GM21360 (cell line): ENCODE measurements around the gene CTIF.
"Not testable (repeated sequence)": the region's sequence is repeated elsewhere in the genome, so short reads cannot be mapped to it uniquely, and the experiment has no call there.

ENCODE experiments used
- ATAC-seq: cut with Tn5 transposase; IDR thresholded peaks from one replicate; pipeline ENCODE4 v1.9.1; 2021; ENCODE audit warnings: mild to moderate bottlenecking, moderate library complexity; ENCODE audit not compliant: unreplicated experiment

Gene CTIF

DNA sequence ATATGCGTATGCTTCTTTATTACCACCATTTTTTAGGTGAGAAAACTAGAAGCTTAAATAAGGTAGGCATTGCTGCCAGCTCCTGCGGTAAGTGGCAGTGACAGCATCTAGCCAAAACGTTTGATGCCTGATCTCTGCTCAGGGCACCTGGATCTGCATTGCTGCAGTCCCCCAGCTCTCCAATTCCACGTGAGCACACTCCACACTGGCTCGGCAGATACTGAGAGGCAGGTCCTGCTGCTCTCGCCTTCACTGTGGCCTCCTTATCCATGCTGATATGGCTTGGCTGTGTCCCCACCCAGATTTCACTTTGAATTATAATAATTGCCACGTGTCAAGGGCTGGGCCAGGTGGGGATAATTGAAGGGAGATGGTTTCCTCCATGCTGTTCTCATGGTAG lies 160.9 kb downstream of the CTIF start:
- ATAC-seq = no peak

GRCh38 chr18:48700446-48700845 lies 161.6 kb downstream of the CTIF start:
- no peak for ATAC-seq

GRCh38 chr18:48702346-48703027 lies 163.7 kb downstream of the CTIF start:
- ATAC-seq = no peak

DNA sequence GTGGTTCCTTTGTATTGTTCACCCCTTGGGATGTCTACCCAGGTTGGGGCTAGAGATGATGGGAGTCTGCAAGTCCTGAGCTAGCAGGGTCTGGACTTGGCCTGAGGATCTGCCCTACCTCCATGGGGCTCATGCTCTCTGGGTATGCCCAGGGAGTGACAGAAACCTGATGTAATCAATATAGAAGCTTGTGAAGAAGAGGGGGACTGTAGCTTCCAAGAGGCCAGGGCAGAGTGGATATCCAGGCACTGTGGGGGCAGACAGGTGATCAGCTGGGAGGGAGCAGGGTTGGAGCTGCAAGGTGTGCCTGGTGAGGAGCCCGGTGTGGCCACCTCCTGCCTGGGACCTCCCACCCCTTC lies 164.2 kb downstream of the CTIF start:
- no peak for ATAC-seq

DNA sequence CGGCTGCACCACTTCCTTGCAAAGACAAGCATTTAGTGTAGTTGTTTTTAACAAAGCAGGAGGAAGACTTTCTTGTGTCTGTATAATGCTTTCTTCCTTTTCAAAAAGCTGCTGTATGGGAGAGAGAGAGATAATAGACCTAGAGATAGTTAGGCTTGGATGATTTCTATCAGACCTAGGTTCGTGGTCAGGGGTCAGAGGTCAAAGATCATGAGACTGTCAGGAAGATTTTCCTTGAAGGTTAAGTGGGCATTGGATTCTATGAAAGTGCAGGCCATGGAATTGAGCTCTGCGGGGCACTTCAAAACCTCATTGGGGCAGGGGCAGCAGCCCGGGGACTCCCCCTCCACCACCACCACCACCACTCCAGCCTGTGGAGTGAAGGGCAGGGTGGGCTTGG lies 164.6 kb downstream of the CTIF start:
- no peak for ATAC-seq

DNA sequence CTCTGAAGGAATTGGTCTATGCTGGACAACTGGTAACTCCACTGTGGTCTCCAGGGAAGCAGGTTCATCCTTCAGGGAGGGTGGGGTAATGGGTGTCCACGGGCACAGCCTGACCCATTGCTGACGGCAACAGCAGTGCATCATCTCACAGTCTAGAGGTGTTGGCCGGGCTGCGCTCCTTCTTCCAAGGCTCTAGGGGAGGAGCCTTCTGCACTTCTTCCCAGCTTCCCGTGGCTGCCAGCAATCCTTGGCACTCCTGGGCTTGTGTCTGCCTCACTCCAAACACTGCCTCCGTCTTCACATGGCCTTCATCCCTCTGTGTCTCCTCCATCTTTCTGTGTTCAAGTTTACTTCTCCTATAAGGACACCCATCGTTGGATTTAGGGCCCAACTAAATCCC lies 166.2 kb downstream of the CTIF start:
- no peak for ATAC-seq

GRCh38 chr18:48705531-48705930 lies 166.7 kb downstream of the CTIF start:
- no peak for ATAC-seq

DNA sequence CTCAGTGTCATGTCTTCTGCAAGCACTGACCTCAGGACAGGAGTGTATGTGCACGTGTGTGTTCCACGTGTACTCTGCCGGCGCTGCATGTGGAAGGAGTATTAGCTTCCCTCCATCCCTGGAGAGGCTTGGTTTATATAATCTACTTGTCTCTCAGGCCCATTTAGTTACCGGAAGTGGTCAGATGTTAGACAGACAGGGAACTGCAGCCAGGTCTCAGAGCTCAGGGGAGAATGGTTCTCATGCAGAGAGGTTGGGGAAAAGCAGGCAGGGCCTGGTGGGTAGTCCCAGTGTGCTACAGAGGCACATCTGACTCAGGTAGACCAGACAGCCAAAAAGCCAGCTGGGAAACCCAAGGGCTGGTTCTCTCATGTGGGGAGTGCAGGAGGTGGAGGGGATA lies 167.9 kb downstream of the CTIF start:
- no peak for ATAC-seq

DNA sequence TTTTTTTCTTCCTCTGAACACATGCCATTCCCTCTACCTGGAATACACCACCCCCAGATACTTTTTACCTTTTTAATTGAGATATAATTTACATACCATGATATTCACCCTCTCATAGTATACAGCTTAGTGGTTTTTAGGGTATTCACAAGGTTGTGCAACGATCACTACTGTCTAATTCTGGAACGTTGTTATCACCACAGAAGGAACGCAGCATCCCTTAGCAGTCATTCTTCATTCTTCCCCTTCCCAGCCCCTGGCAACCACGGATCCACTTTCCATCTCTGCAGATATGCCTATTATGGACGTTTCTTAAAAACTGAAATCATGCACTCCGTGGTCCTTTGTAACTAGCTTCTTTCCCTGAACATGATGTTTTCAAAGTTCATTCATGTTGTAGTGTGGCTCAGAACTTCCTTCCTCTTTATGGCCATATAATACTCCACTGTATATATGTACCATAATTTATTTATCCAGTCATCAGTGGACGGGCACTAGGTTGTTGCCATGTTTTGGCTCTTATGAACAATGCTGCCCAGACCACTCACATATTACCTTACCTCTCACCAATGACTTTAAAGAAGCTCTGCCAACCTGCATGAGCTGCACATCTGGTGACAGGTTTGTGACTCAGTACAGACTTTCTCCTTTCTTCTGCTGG lies 168.9 kb downstream of the CTIF start:
- ATAC-seq = no peak

DNA sequence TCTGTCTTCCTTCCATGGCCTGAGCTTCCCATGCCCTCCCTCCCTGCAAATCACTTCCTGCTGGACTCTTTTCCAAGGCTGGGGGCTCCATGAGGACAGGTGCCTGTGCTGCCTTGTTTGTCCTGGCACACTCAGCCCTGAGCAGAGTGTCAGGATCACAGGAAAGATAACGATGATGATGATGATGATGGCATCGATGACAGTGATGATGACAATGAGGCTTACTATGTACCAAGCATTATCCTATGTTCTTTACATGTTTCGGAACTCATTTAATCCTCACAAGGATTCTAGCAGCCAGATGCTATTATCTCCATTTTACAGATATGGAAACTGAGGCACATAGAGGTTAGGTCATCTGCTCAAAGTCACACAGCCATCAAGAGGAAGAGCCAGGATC lies 170.0 kb downstream of the CTIF start:
- no peak for ATAC-seq

DNA sequence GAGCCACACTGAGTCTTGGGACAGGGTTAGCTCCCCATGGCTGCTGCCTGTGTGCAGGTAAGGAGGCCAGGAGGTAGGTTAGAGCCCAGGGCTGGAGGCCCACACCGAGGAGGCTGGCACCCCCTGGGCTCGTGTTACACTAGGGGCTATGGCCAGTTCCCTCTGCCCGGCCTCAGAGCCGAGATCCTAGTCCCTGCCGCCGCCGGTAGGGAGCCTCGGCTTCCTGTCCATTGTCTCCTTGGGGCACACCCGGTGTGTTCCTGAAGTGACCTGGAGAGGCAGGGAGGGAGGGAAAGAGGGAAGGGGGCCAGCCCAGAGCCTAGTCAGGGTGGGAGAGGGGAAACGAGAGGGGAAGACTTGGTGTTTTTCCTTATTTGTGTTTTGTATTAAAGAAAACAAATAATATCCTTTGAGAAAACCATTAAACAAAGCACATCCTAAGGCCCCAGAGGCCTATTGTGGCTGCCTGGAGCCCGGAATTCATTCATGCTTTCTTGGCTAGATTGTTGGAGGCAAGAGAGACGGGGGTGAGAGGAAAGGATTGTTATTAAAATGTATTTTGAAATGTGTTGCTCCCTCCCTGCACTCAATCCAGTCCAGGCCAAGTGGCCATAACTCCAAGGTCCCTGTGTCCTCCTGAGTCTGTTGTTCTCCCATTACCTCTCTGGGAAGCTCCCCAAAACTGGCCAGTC lies 170.7 kb downstream of the CTIF start:
- ATAC-seq = no peak

DNA sequence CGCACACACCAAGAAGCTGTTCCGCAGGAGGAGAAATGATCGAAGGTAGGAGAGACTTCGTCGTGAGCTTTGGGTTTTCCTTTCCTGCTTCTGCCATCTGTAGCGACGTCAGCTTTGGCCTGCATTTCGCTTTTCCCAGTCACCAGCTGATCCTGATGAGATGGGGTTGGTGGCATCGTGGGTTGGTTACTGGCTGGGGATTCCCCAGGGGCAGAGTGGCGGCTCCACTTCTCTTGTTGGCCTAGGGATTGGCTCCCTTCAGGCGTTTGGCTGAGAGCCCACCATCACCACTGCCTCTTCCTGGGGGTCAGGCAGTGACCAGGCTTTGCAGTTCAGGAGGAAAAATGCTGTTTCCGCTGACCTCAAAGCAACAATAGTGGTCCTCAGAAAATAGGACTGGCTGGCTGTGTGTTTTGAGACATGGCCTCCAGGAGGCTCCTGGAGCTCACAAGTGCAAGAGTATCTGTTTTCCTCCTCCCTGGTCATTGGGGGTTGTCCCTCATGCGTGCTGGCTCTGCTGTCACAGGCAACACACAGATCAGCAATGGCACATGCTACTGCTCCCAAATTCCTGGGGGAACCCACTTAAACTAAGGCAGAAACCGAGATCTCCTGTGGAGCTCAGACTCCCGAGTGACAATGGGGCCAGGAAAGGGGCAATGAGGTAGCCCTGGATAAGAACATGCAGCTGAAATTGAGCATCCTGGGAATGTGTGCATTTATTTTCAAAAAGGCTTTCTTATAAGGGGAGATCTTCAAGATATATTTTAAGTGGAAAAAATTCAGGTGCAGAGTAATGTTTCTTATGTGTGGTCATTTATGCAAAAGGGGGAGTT lies 173.0 kb downstream of the CTIF start:
- no peak for ATAC-seq

GRCh38 chr18:48713309-48713708 lies 174.5 kb downstream of the CTIF start:
- no peak for ATAC-seq

- ATAC-seq = no peak
Measured at GRCh38 chr18:48714873-48715272, 176.0 kb downstream of the CTIF start.

GRCh38 chr18:48715711-48716361 lies 177.0 kb downstream of the CTIF start:
- ATAC-seq = no peak

DNA sequence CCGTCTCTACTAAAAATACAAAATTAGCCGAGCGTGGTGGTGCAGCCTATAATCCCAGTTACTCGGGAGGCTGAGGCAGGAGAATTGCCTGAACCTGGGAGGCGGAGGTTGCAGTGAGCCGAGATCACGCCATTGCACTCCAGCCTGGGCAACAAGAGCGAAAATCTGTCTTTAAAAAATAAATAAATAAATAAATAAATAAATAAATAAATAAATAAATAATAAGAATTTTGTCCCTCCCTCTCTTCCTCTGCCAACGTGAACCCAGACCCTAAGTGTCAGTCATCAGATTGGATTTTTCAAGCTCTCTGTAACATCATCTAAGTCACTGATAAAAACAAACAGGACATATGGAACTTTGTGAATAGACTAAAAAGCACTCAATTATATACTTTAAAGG lies 178.4 kb downstream of the CTIF start:
- ATAC-seq = not testable (repeated sequence)

DNA sequence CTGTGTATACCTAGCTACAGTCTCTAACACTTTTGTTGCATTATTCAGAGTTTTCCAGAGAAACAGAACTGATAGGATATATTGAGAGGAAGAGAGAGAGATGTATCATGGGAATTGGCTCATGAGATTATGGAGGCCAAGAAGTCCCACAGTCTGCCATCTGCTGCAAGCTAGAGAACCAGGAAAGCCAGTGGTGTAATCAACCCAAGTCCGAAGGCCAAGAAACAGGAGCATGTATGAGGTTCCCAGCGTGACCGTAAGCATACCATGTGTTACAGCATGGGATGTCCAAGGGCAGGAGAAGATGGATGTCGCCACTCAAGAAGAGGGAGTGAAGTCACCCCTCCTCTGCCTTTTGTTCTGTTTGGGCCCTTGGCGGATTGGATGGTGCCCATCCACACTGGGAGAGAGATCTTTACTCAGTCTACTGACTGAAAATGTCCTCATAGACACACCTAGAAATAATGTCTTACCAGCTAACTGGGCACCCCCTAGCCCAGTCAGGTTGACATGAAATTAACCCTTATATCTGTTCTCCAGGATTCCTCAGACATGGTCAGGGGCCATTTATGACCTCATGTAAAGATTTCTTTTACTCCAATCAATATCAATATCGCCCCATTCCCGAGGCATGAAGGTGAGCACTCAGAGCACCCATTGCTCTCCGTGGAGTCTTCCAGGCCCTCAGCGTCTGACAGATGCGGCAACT lies 179.6 kb downstream of the CTIF start:
- no peak for ATAC-seq

GRCh38 chr18:48719388-48719787 lies 180.6 kb downstream of the CTIF start:
- ATAC-seq = no peak

- ATAC-seq = no peak
Measured at GRCh38 chr18:48719974-48720654, 181.3 kb downstream of the CTIF start.

DNA sequence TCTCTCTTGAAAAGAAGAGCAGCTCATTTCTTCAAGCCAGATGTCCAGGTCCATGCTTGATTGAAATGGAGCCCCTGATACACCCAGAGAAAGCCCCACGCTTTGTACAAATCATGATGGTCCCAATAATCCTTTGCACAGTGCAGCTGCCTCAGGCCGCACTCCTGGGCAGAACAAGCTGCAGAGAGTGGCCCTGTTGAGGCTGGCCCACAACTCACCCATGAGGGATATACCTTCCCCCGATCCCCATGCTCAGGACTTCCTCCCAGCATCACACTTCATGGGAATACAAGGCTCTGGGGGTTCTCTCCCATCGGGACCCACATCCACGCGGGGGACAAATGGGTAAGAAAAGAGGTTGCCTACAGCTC lies 181.8 kb downstream of the CTIF start:
- no peak for ATAC-seq
